ENCODE data around the gene FOXI1.

- no peak for TF ChIP-seq FOXP1 (IDR thresholded peaks at IDR 0.05)
- TF ChIP-seq FOXP1 (CRISPR knock-in tag; IDR thresholded peaks at IDR 0.05): no peak
- TF ChIP-seq PCBP2 (optimal IDR thresholded peaks at IDR 0.05; ENCODE audit: low read depth, low read length, poor library complexity, severe bottlenecking): no peak
- TF ChIP-seq CHD4 (IDR thresholded peaks at IDR 0.05; ENCODE audit: borderline replicate concordance, low read length): no peak
- no peak for TF ChIP-seq ZNF776 (CRISPR knock-in tag; IDR thresholded peaks at IDR 0.05)
- no peak for TF ChIP-seq AFF4 (CRISPR knock-in tag; IDR thresholded peaks at IDR 0.05)
- TF ChIP-seq FOXO4 (CRISPR knock-in tag; conservative IDR thresholded peaks at IDR 0.05): no peak
- no peak for TF ChIP-seq ZNF451 (CRISPR knock-in tag; IDR thresholded peaks at IDR 0.05)
- TF ChIP-seq CTCF (CRISPR knock-in tag; IDR thresholded peaks at IDR 0.05): no peak
- no peak for TF ChIP-seq ZNF367 (CRISPR knock-in tag; IDR thresholded peaks at IDR 0.05; ENCODE audit: borderline replicate concordance)
- TF ChIP-seq ZNF589 (CRISPR knock-in tag; conservative IDR thresholded peaks at IDR 0.05): no peak
- TF ChIP-seq SP1 (IDR thresholded peaks at IDR 0.05): no peak
- TF ChIP-seq SP1 (CRISPR knock-in tag; IDR thresholded peaks at IDR 0.05): no peak
- TF ChIP-seq POLR2A (IDR thresholded peaks at IDR 0.05; ENCODE audit: insufficient read depth in 1 of 2, low read depth in 2 of 2, low read length in 2 of 2): no peak
- TF ChIP-seq EZH2 (conservative IDR thresholded peaks at IDR 0.05; ENCODE audit: low read depth, low read length): no peak
- no peak for TF ChIP-seq ZFY (CRISPR knock-in tag; IDR thresholded peaks at IDR 0.05)
Observed at GRCh38 chr5:170151097-170151831, 45.6 kb downstream of the FOXI1 start.

Measured in HepG2 (cell line).